Activated T-helper 1 cell treated with anti-CD3 and anti-CD28 coated beads, Interleukin-12 subunit alpha, Interleukin-12 subunit beta, Interleukin-2, Interleukin-4 antibody, amounts not matched to agents 30 ng/mL and 10 ng/mL and 1 ng/mL, durations not matched to agents 14 hours and 24 hours and 36 hours (primary cell): Measurements from ENCODE around the gene SLC22A15. TPM values are rescaled to one million over a fixed set of nuclear protein-coding genes. Genes with fewer than 3 reads are reported as not detected.

ENCODE experiments used
- total RNA-seq: library from RNA; stranded (reverse); gene quantifications from 2 replicates; pipeline ENCODE4 v1.2.3, GENCODE V29; 2022

The SLC22A15 gene
- total RNA-seq, 1 donor from 2014 or later: 0.23 TPM

Other genes with a start within 250 kb of the SLC22A15 start
- gene CASQ2, start 207.8 kb upstream of the SLC22A15 start, total RNA-seq: not detected in 2 replicates
- gene NHLH2, start 135.4 kb upstream of the SLC22A15 start, total RNA-seq: not detected in 2 replicates
- not detected in 2 replicates for gene MAB21L3, start 134.9 kb downstream of the SLC22A15 start, total RNA-seq